Hepatic stellate cell (primary cell): Measurements from ENCODE around the gene SEC14L3.
"Not testable (repeated sequence)": the region's sequence is repeated elsewhere in the genome, so short reads cannot be mapped to it uniquely, and the experiment has no call there.

Experiments used
- DNase-seq: peaks from one replicate; pipeline ENCODE4 v3.0.0; 2011; ENCODE audit warnings: low spot score

The SEC14L3 gene

GRCh38 chr22:30486118-30486517 lies 14.3 kb upstream of the SEC14L3 start:
- no peak for DNase-seq

GRCh38 chr22:30485362-30485988 lies 13.7 kb upstream of the SEC14L3 start:
- peak; percentile 90 for DNase-seq

DNA sequence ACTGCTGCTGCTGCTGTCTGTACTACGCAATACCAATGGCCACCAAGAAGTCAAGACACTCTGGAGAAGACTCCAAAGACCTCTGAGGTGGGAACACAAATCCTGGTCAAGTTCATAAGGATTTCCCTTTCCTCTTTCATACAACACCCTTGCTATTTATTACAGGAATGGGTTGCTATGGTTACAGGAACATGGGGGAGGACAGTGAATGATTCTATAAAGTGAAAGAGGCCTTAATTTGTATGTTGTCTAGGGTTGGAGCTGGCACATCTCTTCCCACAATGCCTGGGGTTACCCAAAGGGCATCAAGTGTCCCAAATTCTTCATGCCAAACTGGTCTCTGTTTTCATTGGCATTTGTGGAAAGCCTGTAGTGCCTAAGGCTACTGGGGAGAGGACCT lies 11.4 kb upstream of the SEC14L3 start:
- no peak for DNase-seq

GRCh38 chr22:30481711-30482110 lies 9.9 kb upstream of the SEC14L3 start:
- no peak for DNase-seq

DNA sequence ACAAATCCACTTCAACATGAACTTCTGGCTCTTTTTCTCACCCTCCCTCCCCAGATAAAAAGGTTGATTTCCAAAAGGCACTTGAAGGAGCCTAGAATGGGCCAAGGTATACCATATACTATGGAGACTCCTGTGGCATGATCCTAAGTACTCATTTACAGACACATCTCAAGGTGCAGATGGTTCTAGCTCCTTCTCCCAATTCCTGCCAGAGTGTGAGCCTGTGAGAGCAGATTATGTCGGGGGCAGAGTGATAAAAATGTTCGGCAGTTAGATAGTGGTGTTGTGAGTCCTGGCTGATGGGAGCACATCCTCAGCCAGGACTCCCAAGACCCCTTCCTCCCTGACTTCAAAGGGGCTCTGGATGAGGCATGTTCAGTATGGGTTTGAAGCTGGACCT lies 8.2 kb upstream of the SEC14L3 start:
- no peak for DNase-seq

GRCh38 chr22:30474683-30475424 lies 3.0 kb upstream of the SEC14L3 start:
- DNase-seq, result no peak

DNA sequence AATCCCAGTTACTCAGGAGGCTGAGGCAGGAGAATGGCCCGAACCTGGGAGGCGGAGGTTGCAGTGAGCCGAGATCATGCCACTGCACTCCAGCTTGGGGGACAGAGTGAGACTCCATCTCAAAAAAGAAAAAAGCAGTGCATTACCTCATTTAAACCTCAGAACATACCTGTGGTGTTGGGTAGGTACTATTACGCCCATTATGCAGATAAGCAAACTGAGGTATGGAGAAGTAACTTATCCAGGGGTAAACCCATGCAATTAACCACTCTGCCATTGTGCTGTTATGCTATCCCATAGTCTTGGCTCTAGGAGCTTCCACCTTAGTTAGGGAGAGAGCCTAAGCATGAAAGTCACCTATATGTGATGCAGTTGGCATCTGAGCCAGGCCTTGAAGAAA lies 2.3 kb upstream of the SEC14L3 start:
- DNase-seq, result no peak

DNA sequence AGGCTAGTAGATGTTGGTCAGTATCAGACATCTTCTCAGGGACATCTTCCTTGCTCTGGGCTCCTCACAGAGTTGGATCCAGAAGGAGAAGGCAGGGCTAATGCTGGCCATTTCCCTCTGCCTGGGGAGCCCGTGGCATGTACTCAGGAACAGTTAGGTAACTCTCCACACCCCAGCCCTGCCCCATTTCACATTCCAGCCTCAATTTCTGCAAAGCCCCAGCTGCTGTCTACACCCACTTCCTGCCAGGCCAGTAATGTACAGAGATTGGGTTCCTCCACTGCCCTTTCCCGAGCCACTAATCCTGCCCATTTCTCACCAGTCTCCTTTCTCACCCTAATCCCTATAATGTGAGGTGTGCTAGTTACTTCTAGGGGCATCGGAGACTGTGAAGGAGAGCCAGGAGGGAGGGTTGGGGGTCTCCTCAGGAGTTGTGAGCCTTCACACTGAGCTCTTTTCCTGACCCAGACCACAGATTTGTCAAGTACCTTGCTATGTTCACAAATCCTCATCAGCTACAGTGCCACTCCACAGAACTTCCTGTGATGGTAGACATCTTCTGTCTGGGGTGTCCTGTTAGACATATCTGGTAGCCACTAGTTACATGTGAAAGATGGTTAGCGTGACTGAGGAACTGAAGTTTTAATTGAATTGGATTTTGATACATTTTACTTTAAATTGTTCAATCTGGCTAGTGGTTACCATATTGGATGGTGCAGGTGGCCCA lies 1.3 kb upstream of the SEC14L3 start:
- no peak for DNase-seq

- DNase-seq, result no peak
These were observed 1.2 kb downstream of the SEC14L3 start for GRCh38 chr22:30470655-30471054.

- DNase-seq, result no peak
These were observed 2.7 kb downstream of the SEC14L3 start for GRCh38 chr22:30469165-30469564.

DNA sequence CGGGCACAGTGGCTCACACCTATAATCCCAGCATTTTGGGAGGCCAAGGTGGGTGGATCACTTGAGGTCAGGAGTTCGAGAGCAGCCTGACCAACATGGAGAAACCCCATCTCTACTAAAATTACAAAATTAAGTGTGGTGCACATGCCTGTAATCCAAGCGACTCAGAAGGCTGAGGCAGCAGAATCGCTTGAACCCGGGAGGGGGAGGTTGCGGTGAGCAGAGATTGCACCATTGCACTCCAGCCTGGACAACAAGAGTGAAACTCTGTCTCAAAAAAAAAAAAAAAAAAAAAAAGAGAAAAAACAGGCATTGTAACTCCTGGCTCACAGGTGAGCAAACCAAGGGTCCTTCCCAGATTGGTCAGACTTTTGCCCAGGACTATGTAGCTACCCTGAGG lies 11.3 kb downstream of the SEC14L3 start:
- not testable (repeated sequence) for DNase-seq

DNA sequence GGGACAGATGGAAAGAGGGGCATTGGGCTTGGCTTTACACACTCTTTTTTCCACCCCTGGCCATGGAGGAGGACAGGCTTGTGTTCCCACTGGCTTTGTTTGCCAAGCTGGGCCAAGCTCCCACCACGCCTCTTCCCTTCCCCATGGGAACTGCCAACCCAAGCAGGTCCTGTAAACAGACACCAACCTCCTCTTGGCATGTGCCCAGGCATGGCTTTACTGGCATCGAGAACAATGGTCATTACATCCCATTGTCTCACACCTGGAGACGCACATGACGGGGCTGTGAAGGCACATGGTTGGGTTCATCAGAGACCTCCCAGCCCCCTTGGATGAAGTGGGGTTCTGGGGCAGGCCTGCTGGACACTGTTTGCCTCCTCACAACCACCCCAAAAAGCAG lies 11.7 kb downstream of the SEC14L3 start:
- no peak for DNase-seq

DNA sequence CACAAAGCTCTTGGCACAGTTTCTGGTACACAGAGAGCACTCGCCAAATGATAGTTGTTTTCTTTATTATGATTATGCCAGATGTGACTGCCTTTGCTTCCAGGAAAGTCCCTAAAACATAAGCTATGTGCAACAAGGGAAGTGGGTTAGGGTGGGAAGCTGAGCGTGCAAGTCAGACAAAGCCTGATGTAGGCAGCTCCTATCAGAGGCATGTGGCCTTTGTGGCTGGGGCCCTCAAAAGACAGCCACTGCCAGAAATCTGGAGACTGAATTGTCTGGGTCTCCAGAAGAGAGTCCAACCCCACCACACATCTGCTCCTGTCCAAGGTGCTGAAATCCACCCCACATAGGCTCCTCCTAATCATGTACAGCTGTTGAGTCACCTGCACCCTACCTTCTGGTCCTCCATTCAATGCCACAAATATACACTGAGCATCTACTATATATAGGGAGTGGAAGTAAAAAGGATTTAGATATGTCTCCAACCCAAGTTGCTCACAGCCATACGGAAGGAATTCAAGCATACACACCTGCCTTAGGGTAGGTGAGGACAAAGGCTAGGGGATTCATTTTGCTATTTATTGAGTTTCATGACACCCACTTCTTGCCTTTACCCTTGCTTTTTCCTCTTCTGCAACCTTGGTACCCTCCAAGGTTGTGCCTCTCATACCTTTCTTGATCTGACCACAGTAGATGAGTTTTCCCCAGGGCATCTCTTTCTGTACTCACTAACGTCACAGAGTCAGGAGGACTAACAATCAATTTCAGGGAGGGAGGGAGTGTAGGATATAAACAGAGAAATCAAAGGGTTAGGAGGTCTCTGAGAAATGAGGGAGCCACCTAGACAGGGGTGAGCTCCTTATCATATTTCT lies 12.4 kb downstream of the SEC14L3 start:
- DNase-seq, result no peak

GRCh38 chr22:30457981-30458380 lies 13.8 kb downstream of the SEC14L3 start:
- DNase-seq, result peak; percentile 52

DNA sequence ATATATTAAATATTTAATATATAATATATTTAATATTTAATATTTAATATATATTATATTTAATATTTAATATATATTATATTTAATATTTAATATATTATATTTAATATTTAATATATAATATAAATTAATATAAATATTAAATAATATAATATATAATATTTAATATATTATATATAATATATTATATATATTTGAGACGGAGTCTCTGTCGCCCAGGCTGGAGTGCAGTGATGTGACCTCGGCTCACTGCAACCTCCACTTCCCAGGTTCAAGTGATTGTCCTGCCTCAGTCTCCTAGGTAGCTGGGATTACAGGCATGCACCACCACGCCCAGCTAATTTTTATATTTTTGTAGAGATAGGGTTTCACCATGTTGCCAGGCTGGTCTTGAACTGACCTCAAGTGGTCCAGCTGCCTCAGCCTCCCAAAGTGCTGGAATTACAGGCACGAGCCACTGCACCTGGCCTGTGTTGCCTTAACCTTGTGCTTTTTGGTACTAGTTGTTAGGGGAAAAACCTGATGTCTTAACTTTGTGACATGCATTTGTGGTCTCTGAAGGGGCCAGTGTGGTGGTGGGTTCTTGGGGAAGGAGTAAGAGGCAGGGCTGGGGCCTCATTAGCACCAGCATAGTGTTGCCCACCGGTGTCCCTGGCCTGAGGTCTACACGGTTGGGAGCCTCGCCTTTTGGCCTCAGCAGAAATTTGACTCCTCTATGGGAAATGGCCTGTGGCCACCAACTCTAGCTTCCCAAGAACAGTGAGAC lies 16.6 kb downstream of the SEC14L3 start:
- DNase-seq, result no peak

GRCh38 chr22:30453731-30454510 lies 17.9 kb downstream of the SEC14L3 start:
- no peak for DNase-seq

- DNase-seq, result no peak
These were observed 19.0 kb downstream of the SEC14L3 start for GRCh38 chr22:30452861-30453260.

GRCh38 chr22:30451488-30451887 lies 20.3 kb downstream of the SEC14L3 start:
- not testable (repeated sequence) for DNase-seq

GRCh38 chr22:30447656-30448055 lies 24.2 kb downstream of the SEC14L3 start:
- no peak for DNase-seq

DNA sequence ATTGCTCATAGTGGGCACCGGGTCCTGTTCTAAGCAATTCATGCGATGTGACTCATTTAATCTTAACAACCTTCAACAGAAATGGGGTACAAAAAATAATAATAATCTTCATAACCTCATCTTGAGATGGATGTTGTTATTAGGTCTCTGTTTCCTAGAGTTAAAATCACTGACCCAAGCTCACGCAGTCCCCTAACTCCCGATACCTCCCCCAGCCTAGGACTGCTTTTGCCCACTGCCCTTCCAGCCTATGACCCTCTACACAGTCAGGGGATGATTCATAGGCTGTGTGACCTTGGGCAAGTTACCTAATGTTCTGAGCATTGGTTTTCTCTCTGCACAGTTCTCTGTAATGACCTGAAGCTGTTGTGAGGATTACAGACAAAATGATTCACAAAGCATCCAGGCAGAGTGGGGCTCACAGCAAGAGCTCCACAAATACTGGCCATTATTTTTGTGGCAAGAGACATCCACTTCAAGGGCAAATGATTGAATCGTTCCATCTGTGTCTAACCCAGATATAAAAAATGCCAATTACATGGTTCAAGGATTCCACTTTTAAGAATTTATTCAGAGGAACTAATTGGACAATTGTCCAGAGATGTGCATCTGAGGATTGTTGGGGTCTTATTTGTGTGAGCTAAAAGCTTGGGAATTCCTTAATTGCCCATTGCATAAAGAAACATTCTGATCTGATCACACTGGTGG lies 26.2 kb downstream of the SEC14L3 start:
- DNase-seq, result no peak
